ENCODE data around the gene DLGAP4. TPM values are rescaled to one million over a fixed set of nuclear protein-coding genes. Genes with fewer than 3 reads are reported as not detected.

Gene DLGAP4
- total RNA-seq, 4 donors from 2014 or later = 18.8 to 46.7 (median 45.0) TPM

DNA sequence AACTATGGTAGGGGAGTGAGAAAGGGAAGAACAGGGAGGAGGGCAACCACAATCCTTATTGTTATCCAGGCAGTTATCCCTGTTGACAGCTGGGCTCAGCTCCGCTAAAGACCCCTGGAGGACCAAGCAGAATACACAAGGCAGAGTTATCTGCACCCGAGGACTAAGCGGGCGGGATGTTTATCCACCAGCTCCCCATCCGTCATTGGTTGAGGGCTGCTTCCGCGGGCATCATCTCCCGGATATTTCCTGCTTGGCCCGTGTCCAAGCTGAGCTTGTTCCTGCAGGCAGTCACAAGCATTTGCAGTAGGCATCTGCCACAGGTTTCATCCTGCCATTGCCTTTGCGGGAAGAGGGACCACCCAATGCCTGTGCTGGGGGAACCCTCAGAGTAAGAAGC, 102.1 kb downstream of the DLGAP4 start:
- Histone ChIP-seq H3K27me3 (peaks cover 0 to 4% (median 1%) of the 10 kb centered on the region in 3 donors), H3K4me3 (no peak overlapping the region), H3K36me3 (no peaks in the 10 kb centered on the region), H3K4me1 (no peaks in the 10 kb centered on the region), H3K27ac (no peak overlapping the region), H3K9me3 (no peaks in the 10 kb centered on the region)
- ATAC-seq = no peak
- DNase-seq = no peak
- in situ Hi-C loops (cut with MboI; ENCODE audit: low sequenced_read_pairs in 4 of 4) (no loop called here), intact Hi-C loops (cut with DNase I; ENCODE audit: low total_unique reads) (no loop called here)
- TF ChIP-seq, protein P1, sequence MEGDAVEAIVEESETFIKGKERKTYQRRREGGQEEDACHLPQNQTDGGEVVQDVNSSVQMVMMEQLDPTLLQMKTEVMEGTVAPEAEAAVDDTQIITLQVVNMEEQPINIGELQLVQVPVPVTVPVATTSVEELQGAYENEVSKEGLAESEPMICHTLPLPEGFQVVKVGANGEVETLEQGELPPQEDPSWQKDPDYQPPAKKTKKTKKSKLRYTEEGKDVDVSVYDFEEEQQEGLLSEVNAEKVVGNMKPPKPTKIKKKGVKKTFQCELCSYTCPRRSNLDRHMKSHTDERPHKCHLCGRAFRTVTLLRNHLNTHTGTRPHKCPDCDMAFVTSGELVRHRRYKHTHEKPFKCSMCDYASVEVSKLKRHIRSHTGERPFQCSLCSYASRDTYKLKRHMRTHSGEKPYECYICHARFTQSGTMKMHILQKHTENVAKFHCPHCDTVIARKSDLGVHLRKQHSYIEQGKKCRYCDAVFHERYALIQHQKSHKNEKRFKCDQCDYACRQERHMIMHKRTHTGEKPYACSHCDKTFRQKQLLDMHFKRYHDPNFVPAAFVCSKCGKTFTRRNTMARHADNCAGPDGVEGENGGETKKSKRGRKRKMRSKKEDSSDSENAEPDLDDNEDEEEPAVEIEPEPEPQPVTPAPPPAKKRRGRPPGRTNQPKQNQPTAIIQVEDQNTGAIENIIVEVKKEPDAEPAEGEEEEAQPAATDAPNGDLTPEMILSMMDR (IDR thresholded peaks at IDR 0.05 in 4 of 5, conservative IDR thresholded peaks at IDR 0.05 in 1 of 5) = no peak
- TF ChIP-seq POLR2A (IDR thresholded peaks at IDR 0.05) = no peak

DNA sequence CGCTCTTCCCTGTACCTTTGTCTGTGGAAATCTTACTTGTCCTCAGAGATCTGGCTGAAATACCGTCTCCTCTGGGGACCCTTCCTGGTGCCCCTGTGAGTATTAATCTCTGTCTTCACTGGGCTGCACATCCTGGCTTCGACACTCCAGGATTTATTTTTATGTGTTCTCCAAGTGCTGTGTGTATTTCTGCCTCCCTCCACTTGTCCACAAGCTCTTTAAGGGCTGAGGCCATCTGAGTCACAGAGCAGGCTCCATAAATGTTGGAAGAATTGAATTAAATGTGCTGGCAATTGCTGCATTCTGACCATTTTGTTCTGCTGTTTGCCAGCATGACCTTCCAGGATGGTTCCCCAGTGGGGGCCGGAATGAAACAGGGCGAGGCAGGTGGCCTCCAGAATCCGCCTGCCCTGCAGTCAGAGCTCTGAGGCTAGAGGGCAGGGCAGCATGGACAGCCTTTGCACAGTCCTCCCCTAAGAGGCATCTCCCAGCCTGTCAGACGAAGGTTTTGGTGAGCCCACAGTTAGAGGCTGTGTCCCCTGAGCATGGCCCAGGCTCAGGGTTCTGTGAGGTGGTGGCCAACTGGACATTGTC, 105.8 kb downstream of the DLGAP4 start:
- no peaks in the 10 kb centered on the region for H3K36me3 ChIP-seq
- in situ Hi-C loops (cut with MboI; ENCODE audit: low sequenced_read_pairs in 4 of 4) = no loop called here
- DNase-seq = no peak
- H3K4me1 ChIP-seq = no peaks in the 10 kb centered on the region
- no peaks in the 10 kb centered on the region for H3K9me3 ChIP-seq
- no peak overlapping the region for H3K4me3 ChIP-seq
- no peak overlapping the region for H3K27ac ChIP-seq
- H3K27me3 ChIP-seq = no peaks in the 10 kb centered on the region
- TF ChIP-seq, protein P1 (IDR thresholded peaks at IDR 0.05 in 4 of 5, conservative IDR thresholded peaks at IDR 0.05 in 1 of 5) = no peak
- no peak for TF ChIP-seq POLR2A (IDR thresholded peaks at IDR 0.05)
- ATAC-seq = no peak
- intact Hi-C loops (cut with DNase I; ENCODE audit: low total_unique reads) = no loop called here

DNA sequence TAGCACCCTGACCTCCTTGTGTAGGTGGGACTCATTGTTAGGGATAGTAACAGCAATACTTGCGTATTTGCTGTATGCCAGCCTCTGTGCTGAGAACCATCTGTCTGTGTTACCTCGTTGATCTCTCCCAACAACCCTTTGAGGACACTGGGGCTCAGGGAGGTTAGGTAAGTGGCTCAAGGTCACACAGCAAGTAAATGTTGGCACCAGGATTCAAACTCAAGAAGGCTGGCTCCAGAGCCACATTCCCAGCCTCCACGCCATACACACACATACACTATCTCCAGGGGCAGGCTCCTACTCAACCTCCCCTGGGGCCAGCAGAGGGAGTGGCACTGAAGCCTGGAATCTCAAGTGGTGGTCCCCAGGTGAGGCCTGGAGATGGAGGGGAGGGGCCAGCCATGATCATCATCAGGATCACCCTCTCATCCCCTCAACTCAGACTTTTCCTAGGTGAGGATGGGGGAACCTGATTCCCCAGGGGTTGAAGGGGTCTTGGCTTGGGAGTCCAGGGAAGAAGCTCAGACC, 109.4 kb downstream of the DLGAP4 start:
- in situ Hi-C loops (cut with MboI; ENCODE audit: low sequenced_read_pairs in 4 of 4) (no loop called here), intact Hi-C loops (cut with DNase I; ENCODE audit: low total_unique reads) (no loop called here)
- DNase-seq (no peak), ATAC-seq (no peak)
- H3K27me3 ChIP-seq = peaks cover 0 to 11% (median 0%) of the 10 kb centered on the region in 3 donors
- H3K4me3 ChIP-seq = no peak overlapping the region
- no peaks in the 10 kb centered on the region for H3K36me3 ChIP-seq
- H3K27ac ChIP-seq = no peak overlapping the region
- H3K9me3 ChIP-seq = no peaks in the 10 kb centered on the region
- TF ChIP-seq POLR2A (IDR thresholded peaks at IDR 0.05) = no peak
- TF ChIP-seq, protein P1 (IDR thresholded peaks at IDR 0.05 in 4 of 5, conservative IDR thresholded peaks at IDR 0.05 in 1 of 5) = no peak
- H3K4me1 ChIP-seq = no peaks in the 10 kb centered on the region

DNA sequence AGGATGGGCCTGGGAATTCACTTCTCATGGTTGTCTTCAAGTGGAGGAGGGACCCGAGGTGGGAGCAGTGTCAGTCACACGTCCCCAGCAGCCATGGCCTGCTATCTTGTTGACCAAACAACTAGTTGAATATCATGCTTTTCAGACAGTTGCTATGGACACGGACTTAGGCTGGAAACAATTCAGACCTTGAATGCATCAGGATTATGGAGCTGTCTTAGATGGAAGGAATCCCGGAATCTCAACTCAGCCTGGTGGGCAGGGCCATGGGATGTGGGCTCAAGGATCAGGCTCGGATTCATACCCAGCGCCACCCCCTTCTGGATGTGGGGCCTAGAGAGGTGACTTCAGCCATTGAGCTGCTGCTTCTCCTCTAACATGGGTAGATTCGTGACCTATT, 112.6 kb downstream of the DLGAP4 start:
- H3K4me1 ChIP-seq = no peaks in the 10 kb centered on the region
- TF ChIP-seq, protein P1 (IDR thresholded peaks at IDR 0.05 in 4 of 5, conservative IDR thresholded peaks at IDR 0.05 in 1 of 5) = no peak
- TF ChIP-seq POLR2A (IDR thresholded peaks at IDR 0.05) = no peak
- H3K27ac ChIP-seq = no peak overlapping the region
- H3K9me3 ChIP-seq = no peaks in the 10 kb centered on the region
- no peak for DNase-seq
- no peaks in the 10 kb centered on the region for H3K36me3 ChIP-seq
- peaks cover 0 to 11% (median 3%) of the 10 kb centered on the region in 3 donors for H3K27me3 ChIP-seq
- in situ Hi-C loops (cut with MboI; ENCODE audit: low sequenced_read_pairs in 4 of 4) = no loop called here
- ATAC-seq = no peak
- intact Hi-C loops (cut with DNase I; ENCODE audit: low total_unique reads) = no loop called here
- no peak overlapping the region for H3K4me3 ChIP-seq

DNA sequence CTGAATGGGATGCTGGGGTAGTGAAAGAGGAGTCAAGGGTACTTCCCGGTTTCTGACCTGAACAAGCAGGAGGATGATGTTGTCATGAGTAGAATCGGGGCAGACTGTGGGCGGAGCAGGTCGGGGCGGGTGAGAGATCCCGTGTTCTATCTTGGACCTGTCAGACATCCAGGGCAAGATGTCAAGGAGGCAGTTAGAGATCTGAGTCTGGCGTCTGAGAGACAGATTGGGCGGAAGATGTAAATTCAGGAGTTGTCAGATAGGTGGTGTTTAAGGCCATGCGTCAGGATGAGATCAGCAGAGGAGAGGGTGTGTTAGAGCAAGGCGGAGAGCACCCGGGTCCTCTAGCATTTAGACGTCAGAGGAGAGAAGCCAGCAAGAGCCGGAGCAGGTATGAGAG, 115.5 kb downstream of the DLGAP4 start:
- ATAC-seq = no peak
- Histone ChIP-seq H3K4me3 (no peak overlapping the region), H3K4me1 (no peaks in the 10 kb centered on the region), H3K9me3 (no peaks in the 10 kb centered on the region), H3K27ac (no peak overlapping the region), H3K36me3 (no peaks in the 10 kb centered on the region), H3K27me3 (peaks cover 3 to 14% (median 4%) of the 10 kb centered on the region in 3 donors)
- intact Hi-C loops (cut with DNase I; ENCODE audit: low total_unique reads) = no loop called here
- TF ChIP-seq, protein P1 (IDR thresholded peaks at IDR 0.05 in 4 of 5, conservative IDR thresholded peaks at IDR 0.05 in 1 of 5) = no peak
- TF ChIP-seq POLR2A (IDR thresholded peaks at IDR 0.05) = no peak
- no peak for DNase-seq
- in situ Hi-C loops (cut with MboI; ENCODE audit: low sequenced_read_pairs in 4 of 4) = no loop called here

Data from gastrocnemius medialis (tissue), 4 donors.